ENCODE results near the gene MAST1.

DNA sequence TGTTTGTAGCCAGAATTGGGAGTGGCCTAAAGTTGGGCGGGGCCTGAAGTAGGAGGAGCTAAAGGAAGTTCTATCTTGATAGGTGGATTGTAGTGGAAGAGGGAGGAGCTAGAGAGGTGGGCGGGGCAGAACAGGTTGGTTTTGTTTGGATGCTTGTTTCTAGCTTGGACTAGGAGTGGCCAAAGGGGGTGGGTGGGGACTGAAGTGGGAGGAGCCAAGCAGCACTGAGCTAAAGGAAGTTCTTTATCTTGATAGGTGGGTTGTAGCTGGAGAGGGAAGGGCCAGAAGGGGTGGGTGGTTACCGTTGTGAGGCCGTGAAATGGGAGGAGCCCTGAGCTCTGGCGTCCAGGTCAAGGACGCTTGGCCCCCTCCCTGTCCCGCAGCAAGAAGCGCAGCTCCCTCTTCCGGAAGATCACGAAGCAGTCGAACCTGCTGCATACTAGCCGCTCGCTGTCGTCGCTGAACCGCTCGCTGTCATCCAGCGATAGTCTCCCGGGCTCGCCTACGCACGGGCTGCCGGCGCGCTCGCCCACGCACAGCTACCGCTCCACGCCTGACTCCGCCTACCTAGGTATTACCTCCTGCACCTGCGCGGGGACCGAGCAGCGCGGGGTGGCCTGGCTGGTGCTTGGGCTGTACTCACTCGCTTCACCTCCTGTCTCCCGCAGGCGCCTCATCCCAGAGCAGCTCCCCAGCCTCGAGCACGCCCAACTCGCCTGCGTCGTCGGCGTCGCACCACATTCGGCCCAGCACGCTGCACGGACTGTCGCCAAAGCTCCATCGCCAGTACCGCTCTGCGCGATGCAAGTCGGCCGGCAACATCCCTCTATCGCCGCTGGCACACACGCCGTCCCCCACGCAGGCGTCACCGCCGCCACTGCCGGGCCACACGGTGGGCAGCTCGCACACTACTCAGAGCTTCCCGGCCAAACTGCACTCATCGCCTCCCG lies 34.9 kb downstream of the MAST1 start:
- no peak for TF ChIP-seq POLR2A (IDR thresholded peaks at IDR 0.05)
- TF ChIP-seq, protein P1, sequence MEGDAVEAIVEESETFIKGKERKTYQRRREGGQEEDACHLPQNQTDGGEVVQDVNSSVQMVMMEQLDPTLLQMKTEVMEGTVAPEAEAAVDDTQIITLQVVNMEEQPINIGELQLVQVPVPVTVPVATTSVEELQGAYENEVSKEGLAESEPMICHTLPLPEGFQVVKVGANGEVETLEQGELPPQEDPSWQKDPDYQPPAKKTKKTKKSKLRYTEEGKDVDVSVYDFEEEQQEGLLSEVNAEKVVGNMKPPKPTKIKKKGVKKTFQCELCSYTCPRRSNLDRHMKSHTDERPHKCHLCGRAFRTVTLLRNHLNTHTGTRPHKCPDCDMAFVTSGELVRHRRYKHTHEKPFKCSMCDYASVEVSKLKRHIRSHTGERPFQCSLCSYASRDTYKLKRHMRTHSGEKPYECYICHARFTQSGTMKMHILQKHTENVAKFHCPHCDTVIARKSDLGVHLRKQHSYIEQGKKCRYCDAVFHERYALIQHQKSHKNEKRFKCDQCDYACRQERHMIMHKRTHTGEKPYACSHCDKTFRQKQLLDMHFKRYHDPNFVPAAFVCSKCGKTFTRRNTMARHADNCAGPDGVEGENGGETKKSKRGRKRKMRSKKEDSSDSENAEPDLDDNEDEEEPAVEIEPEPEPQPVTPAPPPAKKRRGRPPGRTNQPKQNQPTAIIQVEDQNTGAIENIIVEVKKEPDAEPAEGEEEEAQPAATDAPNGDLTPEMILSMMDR (IDR thresholded peaks at IDR 0.05): no peak

Measured in stomach (tissue), 4 donors.